Measurements from ENCODE around the gene SYNC. TPM values are rescaled to one million over a fixed set of nuclear protein-coding genes. Genes with fewer than 3 reads are reported as not detected.

The SYNC gene
- 31.8 and 57.9 TPM in 2 replicates for total RNA-seq

DNA sequence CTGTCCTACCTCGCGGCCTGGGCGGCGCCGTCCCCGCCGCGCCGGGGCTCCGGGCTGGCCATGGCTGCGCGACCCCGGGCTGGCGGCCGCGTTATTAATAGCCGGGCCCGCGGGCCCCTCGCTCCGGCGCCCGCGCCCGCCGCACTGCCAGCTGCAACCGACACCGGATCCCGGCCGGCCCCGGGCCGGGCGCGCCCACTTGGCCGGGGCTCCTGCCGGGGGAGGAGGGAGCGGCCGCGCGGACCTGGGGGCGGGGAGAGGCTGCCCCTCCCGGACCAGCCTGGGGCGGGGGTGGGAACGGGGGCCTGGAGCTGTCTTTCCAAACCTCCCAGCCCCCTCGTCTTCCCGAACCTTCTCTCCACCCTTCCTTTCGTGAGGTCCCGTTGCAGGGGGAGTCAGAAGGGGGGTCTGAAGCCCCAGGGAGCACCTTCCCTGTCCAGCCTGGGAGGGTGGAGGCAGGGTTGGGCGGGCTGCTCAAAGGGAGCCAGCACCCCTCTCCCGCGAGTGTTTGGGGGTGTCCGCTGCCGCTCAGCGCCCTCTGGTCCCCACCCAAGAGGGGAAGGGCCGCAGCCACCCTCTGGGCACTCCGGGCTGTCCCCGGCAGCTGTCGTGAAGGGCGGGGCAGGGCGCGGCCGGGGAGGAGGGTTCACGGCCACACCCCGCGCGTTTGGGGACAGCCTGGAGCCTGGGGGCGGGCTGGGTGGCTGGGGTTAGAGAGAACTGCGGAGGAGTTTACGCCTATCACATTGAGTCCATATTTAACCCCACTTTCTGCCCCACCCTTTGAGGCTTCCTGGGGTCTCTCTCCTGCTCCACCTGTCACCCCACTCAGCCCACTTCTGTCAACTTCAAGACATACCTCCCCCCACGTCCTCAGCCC is at the start of gene SYNC:
TSS of gene SYNC (minus strand) at position 172 of the 880 bp plus-strand sequence. CDS start at position 62, 110 bp downstream.

DNA sequence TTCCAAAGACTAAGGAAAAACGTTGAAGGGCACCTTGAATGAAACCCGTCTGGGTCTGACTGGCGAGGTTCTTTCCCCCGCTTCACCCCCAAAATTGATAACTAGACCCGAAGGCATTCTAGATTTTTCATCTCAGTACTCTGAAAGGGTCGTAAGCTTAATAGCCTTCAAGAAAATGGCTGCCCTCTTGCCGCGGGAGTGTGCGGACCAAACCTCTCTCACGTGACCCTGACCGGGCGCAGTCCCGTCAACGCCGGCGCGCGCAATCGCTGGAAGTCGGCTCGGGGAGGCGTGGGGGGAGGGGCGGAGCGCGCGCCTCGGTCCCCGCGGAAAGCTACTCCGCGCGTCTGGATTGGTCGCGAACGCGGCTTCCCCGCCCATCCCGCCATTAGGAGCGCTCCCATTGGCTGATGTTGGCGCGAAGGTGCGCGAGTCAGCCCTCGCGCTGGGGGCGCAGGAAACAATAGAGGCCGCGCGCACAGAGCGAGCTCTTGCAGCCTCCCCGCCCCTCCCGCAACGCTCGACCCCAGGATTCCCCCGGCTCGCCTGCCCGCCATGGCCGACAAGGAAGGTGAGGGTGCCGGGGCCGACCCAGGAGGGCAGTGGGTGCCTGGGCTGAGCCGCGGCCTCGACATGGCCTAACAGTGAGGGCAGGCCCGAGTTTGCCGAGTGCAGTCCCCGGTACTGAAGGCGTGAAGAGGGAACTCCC is 51.7 kb downstream of the SYNC start, which contains the start of gene RBBP4:
TSS of gene RBBP4 (plus strand) at position 457 of the 709 bp plus-strand sequence. CDS start at position 556, 99 bp downstream.

DNA sequence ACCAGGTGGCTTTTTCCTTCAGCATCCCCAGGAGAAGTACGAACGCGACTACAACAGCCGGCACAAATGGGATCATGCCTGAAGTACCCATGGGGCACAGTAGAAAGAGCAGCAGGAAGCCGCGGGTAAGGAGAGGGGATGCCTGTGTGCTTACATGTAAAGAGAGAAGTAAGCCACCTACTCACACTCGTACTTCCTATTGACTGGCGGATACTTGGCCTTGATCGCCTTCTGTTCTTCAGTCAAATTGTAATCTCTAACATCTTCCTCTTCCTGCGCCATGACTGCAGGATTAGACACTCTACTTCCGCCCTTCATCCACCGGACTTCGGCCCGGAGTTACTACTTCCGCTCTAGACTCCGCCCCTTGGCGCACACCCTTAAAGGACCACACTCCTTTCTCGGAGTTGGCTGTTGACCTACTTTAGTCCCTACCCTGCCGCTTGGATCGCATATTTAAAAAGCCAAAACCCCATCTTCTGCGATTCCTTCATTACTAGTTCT is 52.3 kb downstream of the SYNC start, which contains the start of gene ZBTB8OS:
TSS of gene ZBTB8OS (minus strand) at position 303 of the 504 bp plus-strand sequence. CDS start at position 282, 21 bp downstream.

Small RNA genes within 50 kb of the gene (small RNA-seq; reads per million reads assigned to genes)
- not detected for gene RF00019

Other genes with a start within 250 kb of the SYNC start
- 0.22 and 0.79 TPM in 2 replicates for gene ZBTB8B, start 237.7 kb downstream of the SYNC start, total RNA-seq
- 10.5 and 11.0 TPM in 2 replicates for gene ZBTB8A, start 163.3 kb downstream of the SYNC start, total RNA-seq
- gene ZBTB8OS, start 52.2 kb downstream of the SYNC start, total RNA-seq, result 23.1 and 35.7 TPM in 2 replicates
- 84.4 and 96.4 TPM in 2 replicates for gene RBBP4, start 51.6 kb downstream of the SYNC start, total RNA-seq
- 39.7 and 93.2 TPM in 2 replicates for gene YARS1, start 114.6 kb upstream of the SYNC start, total RNA-seq
- gene S100PBP, start 114.9 kb upstream of the SYNC start, total RNA-seq, result 37.3 and 39.7 TPM in 2 replicates
- gene FNDC5, start 168.1 kb upstream of the SYNC start, total RNA-seq, result 0.39 TPM in 1 of 2 replicates, not detected in the other
- under 0.01 TPM in 1 of 2 replicates, not detected in the other for gene HPCA, start 183.7 kb upstream of the SYNC start, total RNA-seq
- gene TMEM54, start 198.6 kb upstream of the SYNC start, total RNA-seq, result 98.6 and 119 TPM in 2 replicates

All from placental epithelial cell (primary cell).